ENCODE data around the gene CAMKK2. TPM values are rescaled to one million over a fixed set of nuclear protein-coding genes. Genes with fewer than 3 reads are reported as not detected.
"Not testable (repeated sequence)": the region's sequence is repeated elsewhere in the genome, so short reads cannot be mapped to it uniquely, and the experiment has no call there.

The CAMKK2 gene
- total RNA-seq, 2 experiments from 2014 or later, result 22.0 to 22.4 TPM

- Mint-ChIP-seq H3K4me3 (no peak overlapping the region), H3K4me1 (ENCODE audit: low read depth) (peaks cover 32% of the 10 kb centered on the region), H3K27ac (peak overlapping the region; percentile 43), H3K36me3 (peaks cover 29% of the 10 kb centered on the region), H3K27me3 (no peaks in the 10 kb centered on the region), H3K9me3 (no peaks in the 10 kb centered on the region)
- intact Hi-C loops (cut with micrococcal nuclease), result no loop called here
- POLR2A ChIA-PET, result interaction anchor here (2.3 kb wide), 1 partner anchor 13 kb away, joined by 9 read pairs; no protein-coding TSS in a partner anchor
- DNase-seq, result no peak
- CTCF ChIA-PET, result interaction anchor here (1.3 to 2.9 kb wide), 3 partner anchors 8 to 16 kb away, joined by 3 to 36 read pairs (median 12); no protein-coding TSS in a partner anchor
Measured at GRCh38 chr12:121238086-121238485, 58.4 kb downstream of the CAMKK2 start.

DNA sequence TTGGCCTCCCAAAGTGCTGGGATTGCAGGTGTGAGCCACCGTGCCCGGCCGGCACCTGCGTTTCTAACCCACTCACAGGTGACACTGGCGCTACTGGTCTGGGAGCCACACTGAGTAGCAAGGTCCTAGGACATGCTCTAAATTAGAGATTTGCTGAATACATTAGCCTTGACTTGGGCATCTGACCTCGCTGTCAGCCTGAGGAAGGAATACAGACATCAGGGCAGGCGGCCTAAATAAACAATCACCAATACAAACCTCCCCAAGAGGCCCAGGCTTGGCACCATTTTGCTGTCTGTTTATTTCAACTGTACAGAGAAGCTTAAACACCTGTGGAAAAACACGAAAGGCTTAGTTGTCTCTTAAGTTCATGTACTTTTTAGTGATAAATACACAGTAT lies 59.1 kb downstream of the CAMKK2 start:
- intact Hi-C loops (cut with micrococcal nuclease), result no loop called here
- H3K36me3 Mint-ChIP-seq, result peaks cover 34% of the 10 kb centered on the region
- CTCF ChIA-PET, result interaction anchor here (2.9 kb wide), 1 partner anchor 7 kb away, joined by 36 read pairs; no protein-coding TSS in a partner anchor

GRCh38 chr12:121236776-121237175 lies 59.7 kb downstream of the CAMKK2 start:
- CTCF ChIA-PET, result no interaction called here
- intact Hi-C loops (cut with micrococcal nuclease), result no loop called here
- peaks cover 39% of the 10 kb centered on the region for H3K36me3 Mint-ChIP-seq
- H3K4me3 Mint-ChIP-seq, result no peak overlapping the region
- no peaks in the 10 kb centered on the region for H3K9me3 Mint-ChIP-seq
- H3K27me3 Mint-ChIP-seq, result no peaks in the 10 kb centered on the region
- no peak overlapping the region for H3K27ac Mint-ChIP-seq
- POLR2A ChIA-PET, result no interaction called here
- DNase-seq, result no peak
- H3K4me1 Mint-ChIP-seq (ENCODE audit: low read depth), result peaks cover 30% of the 10 kb centered on the region

More for the DNA sequence above, 59.1 kb downstream of the CAMKK2 start:
- H3K27me3 Mint-ChIP-seq, result no peaks in the 10 kb centered on the region
- peaks cover 32% of the 10 kb centered on the region for H3K4me1 Mint-ChIP-seq (ENCODE audit: low read depth)
- H3K4me3 Mint-ChIP-seq, result no peak overlapping the region
- H3K27ac Mint-ChIP-seq, result no peak overlapping the region
- no peak for DNase-seq
- no peaks in the 10 kb centered on the region for H3K9me3 Mint-ChIP-seq
- POLR2A ChIA-PET, result no interaction called here

GRCh38 chr12:121233628-121234020 lies 62.9 kb downstream of the CAMKK2 start:
- CTCF ChIA-PET, result no interaction called here
- H3K27me3 Mint-ChIP-seq, result no peaks in the 10 kb centered on the region
- no peaks in the 10 kb centered on the region for H3K9me3 Mint-ChIP-seq
- H3K27ac Mint-ChIP-seq, result no peak overlapping the region
- DNase-seq, result no peak
- H3K4me3 Mint-ChIP-seq, result no peak overlapping the region
- intact Hi-C loops (cut with micrococcal nuclease), result no loop called here
- H3K4me1 Mint-ChIP-seq (ENCODE audit: low read depth), result peaks cover 4% of the 10 kb centered on the region
- POLR2A ChIA-PET, result no interaction called here
- H3K36me3 Mint-ChIP-seq, result peaks cover 46% of the 10 kb centered on the region

GRCh38 chr12:121232977-121233627 lies 63.4 kb downstream of the CAMKK2 start:
- H3K4me1 Mint-ChIP-seq (ENCODE audit: low read depth), result peaks cover 4% of the 10 kb centered on the region
- intact Hi-C loops (cut with micrococcal nuclease), result no loop called here
- H3K36me3 Mint-ChIP-seq, result peaks cover 48% of the 10 kb centered on the region
- CTCF ChIA-PET, result no interaction called here
- H3K27ac Mint-ChIP-seq, result peak overlapping the region; percentile 3
- no peaks in the 10 kb centered on the region for H3K9me3 Mint-ChIP-seq
- POLR2A ChIA-PET, result no interaction called here
- no peak for DNase-seq
- H3K27me3 Mint-ChIP-seq, result no peaks in the 10 kb centered on the region
- no peak overlapping the region for H3K4me3 Mint-ChIP-seq

- H3K27me3 Mint-ChIP-seq, result no peaks in the 10 kb centered on the region
- no peak for DNase-seq
- no peak overlapping the region for H3K27ac Mint-ChIP-seq
- POLR2A ChIA-PET, result no interaction called here
- CTCF ChIA-PET, result no interaction called here
- peaks cover 5% of the 10 kb centered on the region for H3K4me1 Mint-ChIP-seq (ENCODE audit: low read depth)
- intact Hi-C loops (cut with micrococcal nuclease), result no loop called here
- H3K4me3 Mint-ChIP-seq, result no peak overlapping the region
- no peaks in the 10 kb centered on the region for H3K9me3 Mint-ChIP-seq
- H3K36me3 Mint-ChIP-seq, result peaks cover 45% of the 10 kb centered on the region
Measured at GRCh38 chr12:121232163-121232562, 64.3 kb downstream of the CAMKK2 start.

GRCh38 chr12:121230538-121230907 lies 66.0 kb downstream of the CAMKK2 start:
- CTCF ChIA-PET, result interaction anchor here (0.6 to 2.8 kb wide), 14 partner anchors 8 to 197 kb away, joined by 3 to 36 read pairs (median 4); no protein-coding TSS in a partner anchor
- Mint-ChIP-seq H3K36me3 (peaks cover 48% of the 10 kb centered on the region), H3K9me3 (no peaks in the 10 kb centered on the region), H3K4me1 (ENCODE audit: low read depth) (peaks cover 19% of the 10 kb centered on the region), H3K27me3 (no peaks in the 10 kb centered on the region), H3K27ac (no peak overlapping the region), H3K4me3 (no peak overlapping the region)
- DNase-seq, result no peak
- POLR2A ChIA-PET, result no interaction called here
- intact Hi-C loops (cut with micrococcal nuclease), result loop anchor here (2.0 kb wide), 1 partner anchor 170 kb away; no protein-coding TSS in a partner anchor

DNA sequence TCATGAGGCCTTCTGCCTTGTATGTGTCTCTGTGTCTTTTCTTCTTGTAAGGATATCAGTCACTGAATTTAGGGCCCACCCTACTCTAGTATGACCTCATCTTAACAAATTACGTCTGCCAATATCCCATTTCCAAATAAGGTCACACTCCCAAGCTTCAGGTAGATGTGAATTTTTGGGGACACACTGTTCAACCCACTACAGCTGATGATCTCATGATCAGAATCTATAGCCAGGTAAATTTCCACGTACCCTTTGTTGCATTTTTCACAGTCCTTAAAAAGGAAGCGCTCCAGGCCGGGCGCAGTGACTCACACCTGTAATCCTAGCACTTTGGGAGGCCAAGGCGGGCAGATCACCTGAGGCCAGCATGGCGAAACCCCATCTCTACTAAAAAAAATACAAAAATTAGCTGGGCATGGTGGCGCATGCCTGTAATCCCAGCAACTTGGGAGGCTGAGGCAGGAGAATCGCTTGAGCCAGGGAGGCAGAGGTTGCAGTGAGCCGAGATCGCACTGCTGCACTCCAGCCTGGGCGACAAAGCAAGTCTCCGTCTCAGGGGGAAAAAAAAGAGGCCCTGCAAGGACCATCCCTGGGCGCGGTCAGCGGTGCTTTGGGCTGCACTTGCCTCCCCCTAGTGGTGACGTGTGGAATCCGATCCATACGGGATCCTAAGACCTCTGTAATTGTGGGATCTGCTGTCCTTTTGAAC lies 66.5 kb downstream of the CAMKK2 start:
- peaks cover 20% of the 10 kb centered on the region for H3K4me1 Mint-ChIP-seq (ENCODE audit: low read depth)
- POLR2A ChIA-PET, H3K27me3 Mint-ChIP-seq, H3K4me3 Mint-ChIP-seq, H3K9me3 Mint-ChIP-seq: not testable (repeated sequence)
- peak overlapping the region; percentile 47 for H3K27ac Mint-ChIP-seq
- peaks cover 48% of the 10 kb centered on the region for H3K36me3 Mint-ChIP-seq
- DNase-seq, result peak; percentile 72
- intact Hi-C loops (cut with micrococcal nuclease), result loop anchor here (2.0 kb wide), 1 partner anchor 169 kb away; no protein-coding TSS in a partner anchor
- CTCF ChIA-PET, result interaction anchor here (0.6 to 2.8 kb wide), 12 partner anchors 8 to 172 kb away, joined by 3 to 36 read pairs (median 4); no protein-coding TSS in a partner anchor

GRCh38 chr12:121228919-121229665 lies 67.4 kb downstream of the CAMKK2 start:
- Mint-ChIP-seq H3K4me1 (ENCODE audit: low read depth) (peaks cover 28% of the 10 kb centered on the region), H3K27me3 (no peaks in the 10 kb centered on the region), H3K27ac (no peak overlapping the region), H3K4me3 (no peak overlapping the region), H3K9me3 (no peaks in the 10 kb centered on the region), H3K36me3 (peaks cover 45% of the 10 kb centered on the region)
- ChIA-PET POLR2A (no interaction called here), CTCF (interaction anchor here (0.9 to 2.8 kb wide), 5 partner anchors 10 to 116 kb away, joined by 3 to 36 read pairs (median 5); no protein-coding TSS in a partner anchor)
- intact Hi-C loops (cut with micrococcal nuclease), result no loop called here
- DNase-seq, result no peak

- Mint-ChIP-seq H3K27me3 (no peaks in the 10 kb centered on the region), H3K27ac (peak overlapping the region; percentile 70), H3K4me3 (no peak overlapping the region), H3K4me1 (ENCODE audit: low read depth) (peaks cover 43% of the 10 kb centered on the region), H3K9me3 (no peaks in the 10 kb centered on the region), H3K36me3 (peaks cover 48% of the 10 kb centered on the region)
- intact Hi-C loops (cut with micrococcal nuclease), result no loop called here
- peak; percentile 36 for DNase-seq
- ChIA-PET POLR2A (interaction anchor here (0.6 kb wide), 1 partner anchor 112 kb away, joined by 3 read pairs; no protein-coding TSS in a partner anchor), CTCF (interaction anchor here (1.2 kb wide), 1 partner anchor 11 kb away, joined by 3 read pairs; no protein-coding TSS in a partner anchor)
Measured at GRCh38 chr12:121227294-121227693, 69.2 kb downstream of the CAMKK2 start.

GRCh38 chr12:121226871-121227270 lies 69.6 kb downstream of the CAMKK2 start:
- H3K27me3 Mint-ChIP-seq; H3K9me3 Mint-ChIP-seq; H3K4me3 Mint-ChIP-seq; DNase-seq; intact Hi-C loops (cut with micrococcal nuclease): not testable (repeated sequence)
- Mint-ChIP-seq H3K36me3 (peaks cover 48% of the 10 kb centered on the region), H3K4me1 (ENCODE audit: low read depth) (peaks cover 44% of the 10 kb centered on the region), H3K27ac (peak overlapping the region; percentile 70)
- ChIA-PET CTCF (interaction anchor here (1.2 kb wide), 1 partner anchor 11 kb away, joined by 3 read pairs; no protein-coding TSS in a partner anchor), POLR2A (interaction anchor here (0.6 kb wide), 2 partner anchors 112 to 688 kb away, joined by 3 read pairs; no protein-coding TSS in a partner anchor)

DNA sequence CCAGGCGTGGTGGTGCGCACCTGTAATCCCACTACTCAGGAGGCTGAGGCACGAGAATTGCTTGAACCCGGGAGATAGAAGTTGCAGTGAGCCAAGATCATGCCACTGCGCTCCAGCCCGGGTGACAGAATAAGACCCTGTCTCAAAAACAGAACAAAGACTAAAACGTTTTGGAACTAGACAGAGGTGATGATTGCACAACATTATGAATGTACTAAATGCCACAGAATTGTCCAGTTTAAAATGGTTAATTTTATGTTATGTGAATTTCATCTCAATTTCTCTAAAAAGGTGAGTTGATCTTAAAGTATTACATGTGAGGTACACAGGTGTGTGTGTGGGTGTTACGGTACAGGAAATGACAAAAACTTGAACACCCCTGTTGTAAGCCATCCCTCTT lies 70.1 kb downstream of the CAMKK2 start:
- Mint-ChIP-seq H3K4me1 (ENCODE audit: low read depth) (peaks cover 47% of the 10 kb centered on the region), H3K9me3 (no peaks in the 10 kb centered on the region), H3K36me3 (peaks cover 50% of the 10 kb centered on the region), H3K4me3 (no peak overlapping the region), H3K27ac (peak overlapping the region; percentile 69), H3K27me3 (no peaks in the 10 kb centered on the region)
- intact Hi-C loops (cut with micrococcal nuclease), result no loop called here
- CTCF ChIA-PET, result no interaction called here
- no peak for DNase-seq
- POLR2A ChIA-PET, result interaction anchor here (0.6 kb wide), 1 partner anchor 687 kb away, joined by 3 read pairs; no protein-coding TSS in a partner anchor

Measured in activated CD4-positive, alpha-beta memory T cell treated with anti-CD3 and anti-CD28 coated beads for 36 hours (primary cell).